ENCODE results near the gene LIPT2. TPM values are rescaled to one million over a fixed set of nuclear protein-coding genes. Genes with fewer than 3 reads are reported as not detected.

The LIPT2 gene
- 1.7 and 1.9 TPM in 2 replicates for total RNA-seq

GRCh38 chr11:74492974-74493790 lies at the start of gene LIPT2:
Gene LIPT2 (minus strand): TSS chr11:74493724. CDS start chr11:74493703, 21 bp downstream.

GRCh38 chr11:74466916-74467885 lies 26.3 kb downstream of the LIPT2 start, which contains the start of gene KCNE3:
Gene KCNE3 (minus strand): TSS chr11:74467549. CDS start chr11:74457563, 9,986 bp downstream.

Other genes with a start within 250 kb of the LIPT2 start
- gene P4HA3, start 182.1 kb downstream of the LIPT2 start, total RNA-seq: 0.21 TPM in 1 of 2 replicates, not detected in the other
- gene PGM2L1, start 95.3 kb downstream of the LIPT2 start, total RNA-seq: 1.4 and 5.6 TPM in 2 replicates
- 0.43 TPM in 1 of 2 replicates, not detected in the other for gene KCNE3, start 26.2 kb downstream of the LIPT2 start, total RNA-seq
- 7.9 and 11.7 TPM in 2 replicates for gene POLD3, start 98.9 kb upstream of the LIPT2 start, total RNA-seq
- gene CHRDL2, start 237.7 kb upstream of the LIPT2 start, total RNA-seq: not detected in 2 replicates